ENCODE results near the gene TIMM17A. TPM values are rescaled to one million over a fixed set of nuclear protein-coding genes. Genes with fewer than 3 reads are reported as not detected.
"Not testable (repeated sequence)": the region's sequence is repeated elsewhere in the genome, so short reads cannot be mapped to it uniquely, and the experiment has no call there.

TIMM17A gene
- total RNA-seq, 2 experiments from 2014 or later, result 42.8 to 45.1 TPM

DNA sequence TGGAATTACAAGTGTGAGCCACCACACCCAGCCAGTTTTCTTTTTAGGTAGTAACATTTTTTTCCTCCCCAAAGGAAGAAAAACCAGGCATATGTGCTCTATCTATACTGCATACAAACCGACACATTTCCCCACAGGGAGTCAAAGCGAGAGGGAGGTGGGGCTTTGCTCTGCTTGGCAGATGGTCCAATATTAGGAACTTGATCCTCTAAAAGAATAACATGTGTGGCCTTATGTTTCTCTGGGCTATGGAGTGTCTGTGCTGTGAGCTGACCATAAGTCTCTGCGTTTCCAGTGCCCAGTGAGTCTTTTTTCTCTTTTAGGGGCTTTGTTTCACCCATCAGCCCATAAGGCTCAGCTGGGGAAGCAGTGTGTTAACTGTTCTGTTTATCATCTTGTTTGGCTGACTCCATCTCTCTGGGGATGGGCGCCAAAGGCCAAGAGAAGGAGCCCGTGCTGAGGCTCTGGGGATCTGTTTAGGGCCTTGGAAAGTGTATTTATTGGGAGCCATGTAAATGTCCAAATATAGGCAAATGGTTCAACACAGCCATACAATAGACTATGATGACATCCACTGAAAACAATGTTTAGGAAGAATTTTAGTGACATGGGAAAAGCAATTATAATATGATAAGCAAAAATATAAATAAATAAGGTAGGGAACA is 29.2 kb upstream of the TIMM17A start:
- no peaks in the 10 kb centered on the region for H3K9me3 Mint-ChIP-seq
- no peak for DNase-seq
- no peaks in the 10 kb centered on the region for H3K4me1 Mint-ChIP-seq
- CTCF ChIA-PET, result interaction anchor here (0.7 to 1.2 kb wide), 3 partner anchors 30 to 283 kb away, joined by 3 read pairs; no protein-coding TSS in a partner anchor
- peaks cover 2% of the 10 kb centered on the region for H3K27me3 Mint-ChIP-seq
- H3K27ac Mint-ChIP-seq, result no peak overlapping the region
- no peaks in the 10 kb centered on the region for H3K36me3 Mint-ChIP-seq (ENCODE audit: low read depth)
- no peak overlapping the region for H3K4me3 Mint-ChIP-seq
- POLR2A ChIA-PET, result no interaction called here

DNA sequence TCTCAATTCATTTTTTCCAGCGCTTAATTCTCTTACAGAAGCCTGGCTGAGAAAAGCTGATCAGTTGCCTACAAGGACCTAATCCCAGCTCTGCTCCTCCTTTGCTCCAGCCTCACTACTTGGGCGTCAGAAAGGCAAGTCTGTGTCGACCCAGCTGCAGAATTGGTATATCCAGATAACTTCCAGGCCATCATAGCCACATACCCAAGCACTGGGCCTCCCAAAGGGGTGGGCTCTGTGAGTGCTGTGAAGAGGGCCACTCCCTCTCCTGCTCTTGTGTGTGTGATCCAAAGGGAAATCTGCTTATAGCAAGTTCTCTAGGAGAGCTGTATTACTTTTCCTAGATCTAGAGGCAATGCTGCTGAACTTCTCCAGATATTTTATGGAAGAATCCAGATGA is 27.0 kb upstream of the TIMM17A start:
- Mint-ChIP-seq H3K27ac (no peak overlapping the region), H3K9me3 (no peaks in the 10 kb centered on the region), H3K4me1 (no peaks in the 10 kb centered on the region), H3K27me3 (peaks cover 2% of the 10 kb centered on the region), H3K4me3 (no peak overlapping the region), H3K36me3 (ENCODE audit: low read depth) (no peaks in the 10 kb centered on the region)
- DNase-seq, result no peak
- POLR2A ChIA-PET, result no interaction called here
- CTCF ChIA-PET, result no interaction called here

DNA sequence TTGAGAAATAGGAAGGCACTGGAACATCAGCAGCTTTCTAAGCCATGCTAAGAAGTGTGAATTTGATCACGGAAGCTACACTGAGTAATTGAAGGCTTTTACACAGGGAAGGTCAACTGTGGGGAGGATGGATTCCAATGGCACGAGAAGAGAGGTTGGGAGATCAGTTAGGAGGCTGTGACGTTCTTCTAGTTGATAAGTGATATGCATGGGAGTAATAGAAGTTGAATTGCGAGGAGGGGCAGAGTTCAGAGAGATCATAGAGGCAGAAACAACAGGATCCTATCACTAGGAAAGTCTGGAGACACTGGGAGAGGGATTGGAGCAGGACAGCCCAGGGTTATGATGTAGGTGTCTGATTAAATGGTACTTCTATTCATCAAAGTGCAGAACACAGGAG is 25.2 kb upstream of the TIMM17A start:
- POLR2A ChIA-PET, result no interaction called here
- Mint-ChIP-seq H3K4me1 (no peaks in the 10 kb centered on the region), H3K9me3 (no peaks in the 10 kb centered on the region), H3K27ac (no peak overlapping the region), H3K36me3 (ENCODE audit: low read depth) (no peaks in the 10 kb centered on the region), H3K4me3 (no peak overlapping the region), H3K27me3 (peaks cover 13% of the 10 kb centered on the region)
- DNase-seq, result no peak
- CTCF ChIA-PET, result no interaction called here

- H3K27ac Mint-ChIP-seq, result no peak overlapping the region
- CTCF ChIA-PET, result no interaction called here
- no peaks in the 10 kb centered on the region for H3K4me1 Mint-ChIP-seq
- H3K4me3 Mint-ChIP-seq, result no peak overlapping the region
- H3K36me3 Mint-ChIP-seq (ENCODE audit: low read depth), result no peaks in the 10 kb centered on the region
- DNase-seq, result no peak
- no peaks in the 10 kb centered on the region for H3K9me3 Mint-ChIP-seq
- POLR2A ChIA-PET, result no interaction called here
- H3K27me3 Mint-ChIP-seq, result peaks cover 14% of the 10 kb centered on the region
These were observed 24.5 kb upstream of the TIMM17A start for GRCh38 chr1:201930803-201931202.

- Mint-ChIP-seq H3K27ac (no peak overlapping the region), H3K9me3 (no peaks in the 10 kb centered on the region), H3K27me3 (peaks cover 17% of the 10 kb centered on the region), H3K36me3 (ENCODE audit: low read depth) (no peaks in the 10 kb centered on the region), H3K4me3 (no peak overlapping the region), H3K4me1 (no peaks in the 10 kb centered on the region)
- ChIA-PET CTCF (interaction anchor here (0.6 kb wide), 1 partner anchor 1999 kb away, joined by 3 read pairs; no protein-coding TSS in a partner anchor), POLR2A (no interaction called here)
- DNase-seq, result no peak
These were observed 21.4 kb upstream of the TIMM17A start for GRCh38 chr1:201933840-201934430.

DNA sequence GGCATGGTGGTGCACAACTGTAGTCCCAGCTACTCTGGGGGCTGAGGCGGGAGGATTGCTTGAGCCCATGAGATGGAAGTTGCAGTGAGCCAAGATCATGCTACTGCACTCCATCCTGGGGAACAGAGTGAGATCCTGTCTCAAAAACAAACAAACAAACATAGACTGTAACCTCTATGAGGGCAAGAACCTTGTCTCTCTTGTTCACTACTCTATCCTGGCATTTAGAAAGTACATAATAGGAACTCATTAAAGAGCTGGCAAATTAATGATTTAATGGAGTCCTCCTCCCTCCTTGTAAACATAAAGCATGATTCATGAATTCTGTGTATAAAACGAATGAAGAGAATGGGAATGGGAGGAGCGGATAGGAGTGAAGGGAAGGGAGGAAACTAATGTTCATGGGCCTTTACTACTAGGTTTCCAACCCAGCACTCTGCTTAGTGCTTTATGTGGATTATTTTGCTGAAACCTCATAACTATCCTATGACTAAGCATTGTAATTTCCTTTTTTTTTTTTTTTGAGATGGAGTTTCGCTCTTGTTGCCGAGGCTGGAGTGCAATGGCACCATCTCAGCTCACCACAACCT is 17.6 kb upstream of the TIMM17A start:
- no peak for DNase-seq
- no peaks in the 10 kb centered on the region for H3K9me3 Mint-ChIP-seq
- H3K27me3 Mint-ChIP-seq, result peaks cover 19% of the 10 kb centered on the region
- H3K4me1 Mint-ChIP-seq, result no peaks in the 10 kb centered on the region
- no peak overlapping the region for H3K27ac Mint-ChIP-seq
- H3K4me3 Mint-ChIP-seq, result no peak overlapping the region
- POLR2A ChIA-PET, result no interaction called here
- CTCF ChIA-PET, result interaction anchor here (0.7 to 1.7 kb wide), 4 partner anchors 13 to 25 kb away, joined by 3 to 6 read pairs (median 4); no protein-coding TSS in a partner anchor
- no peaks in the 10 kb centered on the region for H3K36me3 Mint-ChIP-seq (ENCODE audit: low read depth)

GRCh38 chr1:201938440-201939035 is 16.8 kb upstream of the TIMM17A start:
- no peak for DNase-seq
- H3K4me3 Mint-ChIP-seq, result no peak overlapping the region
- H3K36me3 Mint-ChIP-seq (ENCODE audit: low read depth), result no peaks in the 10 kb centered on the region
- no peaks in the 10 kb centered on the region for H3K9me3 Mint-ChIP-seq
- ChIA-PET CTCF (interaction anchor here (0.7 to 1.7 kb wide), 3 partner anchors 15 to 25 kb away, joined by 4 to 6 read pairs (median 4); no protein-coding TSS in a partner anchor), POLR2A (no interaction called here)
- H3K4me1 Mint-ChIP-seq, result no peaks in the 10 kb centered on the region
- no peak overlapping the region for H3K27ac Mint-ChIP-seq
- peaks cover 20% of the 10 kb centered on the region for H3K27me3 Mint-ChIP-seq

DNA sequence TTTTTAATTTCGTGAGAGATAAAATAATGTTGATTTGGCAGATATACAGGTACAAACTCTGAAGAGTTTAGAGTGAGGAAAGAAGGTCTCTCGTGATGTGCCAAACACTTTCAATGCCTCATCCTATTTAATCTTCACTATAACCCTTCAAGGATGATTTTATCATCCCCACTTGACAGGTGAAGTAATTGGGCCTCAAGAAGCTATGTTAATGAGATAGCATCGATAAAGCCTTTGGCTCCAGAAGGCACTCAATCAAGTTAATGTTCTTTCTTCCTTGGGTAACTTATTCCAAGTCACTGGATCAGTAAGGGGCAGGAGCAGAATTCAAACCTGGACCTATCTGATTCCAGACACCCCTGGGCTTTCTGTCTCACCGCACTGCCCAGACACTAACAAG is 16.2 kb upstream of the TIMM17A start:
- Mint-ChIP-seq H3K27me3 (peaks cover 24% of the 10 kb centered on the region), H3K9me3 (no peaks in the 10 kb centered on the region), H3K4me3 (no peak overlapping the region), H3K4me1 (no peaks in the 10 kb centered on the region), H3K27ac (no peak overlapping the region), H3K36me3 (ENCODE audit: low read depth) (no peaks in the 10 kb centered on the region)
- POLR2A ChIA-PET, result no interaction called here
- no peak for DNase-seq
- CTCF ChIA-PET, result interaction anchor here (1.3 kb wide), 1 partner anchor 21 kb away, joined by 4 read pairs; no protein-coding TSS in a partner anchor

DNA sequence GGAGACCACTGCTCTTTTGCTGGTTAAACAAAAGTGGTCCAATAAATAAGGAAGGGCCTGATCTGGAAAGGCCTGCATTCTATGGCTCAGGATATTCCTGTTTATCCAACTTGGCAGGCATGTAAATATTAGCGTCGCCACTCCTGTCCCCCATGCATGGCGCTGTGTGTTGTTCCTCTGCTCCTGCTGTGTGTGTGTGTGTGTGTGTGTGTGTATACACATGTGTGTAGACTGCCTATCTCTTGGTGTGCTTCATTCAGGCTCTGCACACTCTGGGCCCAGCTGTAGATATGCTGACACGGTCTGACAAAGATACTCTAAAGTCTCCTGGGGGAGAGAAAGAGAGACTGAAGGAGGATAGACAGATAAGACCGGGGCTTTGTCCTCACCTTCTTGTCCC is 15.7 kb upstream of the TIMM17A start:
- ChIA-PET CTCF (no interaction called here), POLR2A (no interaction called here)
- Mint-ChIP-seq H3K4me1 (no peaks in the 10 kb centered on the region), H3K36me3 (ENCODE audit: low read depth) (no peaks in the 10 kb centered on the region), H3K27ac (no peak overlapping the region), H3K4me3 (no peak overlapping the region), H3K9me3 (no peaks in the 10 kb centered on the region), H3K27me3 (peaks cover 24% of the 10 kb centered on the region)
- no peak for DNase-seq

GRCh38 chr1:201940316-201940715 is 15.0 kb upstream of the TIMM17A start:
- H3K4me1 Mint-ChIP-seq; CTCF ChIA-PET; DNase-seq; H3K36me3 Mint-ChIP-seq (ENCODE audit: low read depth); H3K4me3 Mint-ChIP-seq; POLR2A ChIA-PET; H3K27ac Mint-ChIP-seq; H3K9me3 Mint-ChIP-seq: not testable (repeated sequence)
- peaks cover 25% of the 10 kb centered on the region for H3K27me3 Mint-ChIP-seq

DNA sequence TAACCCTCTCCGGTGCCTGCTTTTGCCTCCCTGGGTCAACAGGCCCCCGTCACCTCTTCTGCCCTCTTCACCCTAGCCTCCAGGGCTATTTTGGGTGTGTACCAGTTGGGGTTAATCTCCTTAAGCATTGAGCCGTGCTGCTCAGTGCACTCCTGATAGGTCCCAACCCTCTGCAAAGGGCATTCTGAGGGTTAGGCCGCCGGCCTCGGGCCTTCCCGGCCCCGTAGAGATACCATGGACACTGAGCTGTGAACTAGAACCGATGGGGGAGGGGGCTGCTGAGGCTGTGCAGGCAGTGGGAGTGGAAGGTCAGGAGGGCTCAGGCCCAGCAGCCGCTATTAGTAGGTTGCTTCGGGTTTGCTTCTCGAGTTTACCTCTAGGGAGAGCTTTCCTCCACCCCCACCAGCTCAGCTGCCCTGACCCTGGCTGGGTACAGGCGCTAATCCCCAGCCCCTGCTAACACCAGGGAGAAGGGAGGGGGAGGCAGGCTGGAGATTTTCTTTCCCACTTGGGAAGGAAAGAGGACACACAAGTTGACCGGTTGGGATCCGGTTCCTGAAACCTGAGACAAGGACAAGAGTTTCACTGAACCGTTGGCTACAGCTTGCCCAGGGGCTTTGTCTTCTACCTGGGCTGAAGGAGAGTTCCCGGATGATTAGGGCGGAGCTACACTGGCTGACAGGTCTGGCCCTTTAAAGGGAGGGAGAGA is 13.7 kb upstream of the TIMM17A start:
- no peaks in the 10 kb centered on the region for H3K9me3 Mint-ChIP-seq
- H3K4me1 Mint-ChIP-seq, result peaks cover 12% of the 10 kb centered on the region

DNA sequence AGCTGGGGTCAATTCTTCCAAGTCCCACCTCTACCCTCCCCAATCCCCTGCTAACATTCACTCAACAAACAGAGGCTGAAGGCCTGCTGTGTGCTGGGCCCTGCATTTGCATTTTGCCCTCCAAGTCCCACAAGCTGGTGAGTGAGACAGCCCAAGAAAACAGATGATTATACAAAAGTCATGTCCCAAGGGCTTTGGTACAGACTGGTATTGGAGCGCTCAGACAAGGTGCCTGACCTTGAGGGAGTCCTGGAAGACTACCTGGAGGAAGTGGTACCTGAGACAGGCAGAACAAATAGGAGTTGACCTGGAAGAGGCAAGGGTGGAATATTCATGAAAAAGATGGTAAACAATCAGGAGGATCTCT is 13.2 kb upstream of the TIMM17A start:
- Mint-ChIP-seq H3K4me3 (no peak overlapping the region), H3K27ac (no peak overlapping the region), H3K9me3 (no peaks in the 10 kb centered on the region), H3K27me3 (peaks cover 40% of the 10 kb centered on the region), H3K36me3 (ENCODE audit: low read depth) (no peaks in the 10 kb centered on the region), H3K4me1 (peaks cover 12% of the 10 kb centered on the region)
- no peak for DNase-seq
- CTCF ChIA-PET, result no interaction called here
- POLR2A ChIA-PET, result no interaction called here

More for the DNA sequence above, 13.7 kb upstream of the TIMM17A start:
- DNase-seq, result no peak
- Mint-ChIP-seq H3K4me3 (no peak overlapping the region), H3K36me3 (ENCODE audit: low read depth) (no peaks in the 10 kb centered on the region), H3K27me3 (peaks cover 34% of the 10 kb centered on the region), H3K27ac (no peak overlapping the region)
- ChIA-PET POLR2A (no interaction called here), CTCF (no interaction called here)

GRCh38 chr1:201944002-201944401 is 11.3 kb upstream of the TIMM17A start:
- Mint-ChIP-seq H3K27me3 (peaks cover 52% of the 10 kb centered on the region), H3K4me1 (peaks cover 12% of the 10 kb centered on the region), H3K36me3 (ENCODE audit: low read depth) (no peaks in the 10 kb centered on the region), H3K9me3 (no peaks in the 10 kb centered on the region), H3K4me3 (no peak overlapping the region), H3K27ac (no peak overlapping the region)
- CTCF ChIA-PET, result interaction anchor here (0.7 kb wide), 1 partner anchor 19 kb away, joined by 3 read pairs; no protein-coding TSS in a partner anchor
- POLR2A ChIA-PET, result no interaction called here
- no peak for DNase-seq
